Suppressor macrophage (primary cell): ENCODE measurements around the gene FNBP1.
A peak's percentile ranks its signal among the peaks of the same experiment; 100 is the strongest.
"Not testable (repeated sequence)": the region's sequence is repeated elsewhere in the genome, so short reads cannot be mapped to it uniquely, and the experiment has no call there.

ENCODE experiments used
- DNase-seq, 4 experiments: peaks; one replicate each; pipeline ENCODE4 v3.0.0-alpha.2; 2020 to 2022

FNBP1 gene

GRCh38 chr9:130021842-130022241, 21.1 kb downstream of the FNBP1 start:
- not testable (repeated sequence) for DNase-seq

GRCh38 chr9:130021123-130021522, 21.9 kb downstream of the FNBP1 start:
- DNase-seq: no peak

GRCh38 chr9:130020618-130021017, 22.4 kb downstream of the FNBP1 start:
- DNase-seq: no peak

- no peak for DNase-seq
Measured at GRCh38 chr9:130018265-130018664, 24.7 kb downstream of the FNBP1 start.

- DNase-seq: not testable (repeated sequence)
Measured at GRCh38 chr9:130017510-130017909, 25.5 kb downstream of the FNBP1 start.

- DNase-seq: no peak
Measured at GRCh38 chr9:130017076-130017475, 25.9 kb downstream of the FNBP1 start.

- no peak for DNase-seq
Measured at GRCh38 chr9:130015353-130016019, 27.5 kb downstream of the FNBP1 start.

GRCh38 chr9:130013326-130013725, 29.7 kb downstream of the FNBP1 start:
- DNase-seq: no peak

GRCh38 chr9:130010151-130010988, 32.6 kb downstream of the FNBP1 start:
- DNase-seq: peak in 1 of 4 experiments; percentile 23

GRCh38 chr9:130009546-130009945, 33.4 kb downstream of the FNBP1 start:
- not testable (repeated sequence) for DNase-seq

- no peak for DNase-seq
Measured at GRCh38 chr9:130008538-130008937, 34.5 kb downstream of the FNBP1 start.

- not testable (repeated sequence) for DNase-seq
Measured at GRCh38 chr9:130006952-130007351, 36.0 kb downstream of the FNBP1 start.

GRCh38 chr9:130003943-130004552, 38.9 kb downstream of the FNBP1 start:
- no peak for DNase-seq

- no peak for DNase-seq
Measured at GRCh38 chr9:130002320-130002719, 40.7 kb downstream of the FNBP1 start.

- no peak for DNase-seq
Measured at GRCh38 chr9:130001190-130001589, 41.8 kb downstream of the FNBP1 start.

- DNase-seq: no peak
Measured at GRCh38 chr9:129999141-129999510, 43.9 kb downstream of the FNBP1 start.

- DNase-seq: no peak
Measured at GRCh38 chr9:129998491-129999140, 44.4 kb downstream of the FNBP1 start.

- DNase-seq: not testable (repeated sequence)
Measured at GRCh38 chr9:129997706-129998105, 45.3 kb downstream of the FNBP1 start.

GRCh38 chr9:129996161-129996830, 46.7 kb downstream of the FNBP1 start:
- peak; percentile 71 to 95 (median 86) for DNase-seq

GRCh38 chr9:129995409-129996160, 47.4 kb downstream of the FNBP1 start:
- DNase-seq: peak; percentile 63 to 82 (median 80)

- peak in 1 of 4 experiments; percentile 36 for DNase-seq
Measured at GRCh38 chr9:129994882-129995281, 48.1 kb downstream of the FNBP1 start.

- DNase-seq: not testable (repeated sequence)
Measured at GRCh38 chr9:129991139-129991538, 51.9 kb downstream of the FNBP1 start.
